Measurements from ENCODE around the gene TET3.

The TET3 gene

DNA sequence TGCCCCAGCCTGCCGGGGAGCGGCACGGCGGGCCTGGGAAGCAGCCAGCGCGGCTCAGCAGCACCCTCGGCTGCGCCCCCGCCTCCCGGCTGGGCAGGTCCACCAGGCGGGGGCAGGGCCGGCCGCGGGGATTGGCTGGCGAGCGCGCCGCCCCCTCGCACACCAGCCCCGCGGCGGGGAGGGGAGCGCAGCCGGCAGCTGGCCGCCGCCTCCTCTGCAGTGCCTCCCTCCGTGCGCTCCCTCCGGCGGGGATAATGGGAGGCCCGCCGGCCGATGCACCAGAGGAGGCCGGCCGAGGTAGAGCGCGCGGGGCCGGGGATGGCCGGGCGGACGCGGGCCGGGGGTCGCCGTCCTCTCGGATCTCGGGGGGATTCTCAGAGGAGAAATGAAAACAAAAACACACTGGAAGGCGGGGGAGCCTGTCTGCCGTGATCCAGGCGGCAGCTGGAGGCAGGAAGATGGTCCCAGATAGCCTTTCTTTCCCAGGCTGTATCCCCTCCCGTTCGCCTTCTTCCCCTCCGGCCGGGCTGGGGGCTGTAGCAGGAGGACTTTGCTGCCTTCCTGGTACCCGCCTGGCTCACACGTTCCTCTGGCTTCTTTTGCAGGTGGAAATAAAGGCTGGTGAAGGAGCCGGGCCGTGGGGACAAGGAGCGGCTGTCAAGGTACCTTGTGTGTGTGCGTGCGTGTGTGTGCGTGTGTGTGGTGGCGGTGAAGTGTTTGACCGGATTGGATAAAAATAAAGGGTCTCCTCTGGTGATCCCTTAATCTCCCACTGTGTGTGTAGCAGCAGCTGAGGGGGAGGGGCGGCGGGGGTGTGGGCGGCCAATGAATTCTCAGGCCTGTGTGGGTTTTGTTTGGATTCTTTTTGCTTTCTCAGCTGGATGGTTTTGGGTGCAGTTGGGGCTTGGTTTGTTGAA, 18.1 kb downstream of the TET3 start:
- H3F3A ChIP-seq (ENCODE audit: control insufficient read depth, insufficient read depth), result no peaks in the 10 kb centered on the region
- no peaks in the 10 kb centered on the region for H3K9me3 ChIP-seq (ENCODE audit: control insufficient read depth, insufficient read depth, low read length)
- peaks cover 24% of the 10 kb centered on the region for H3K4me1 ChIP-seq (ENCODE audit: control insufficient read depth, low read length)
- peak overlapping the region; percentile 64 for H3K4me3 ChIP-seq (ENCODE audit: low read length)
- H4K20me1 ChIP-seq (ENCODE audit: control insufficient read depth, insufficient read depth, low read depth, low read length), result peaks cover 58% of the 10 kb centered on the region
- no peaks in the 10 kb centered on the region for H3K27me3 ChIP-seq (ENCODE audit: control insufficient read depth, low read length)
- TF ChIP-seq, protein P1, sequence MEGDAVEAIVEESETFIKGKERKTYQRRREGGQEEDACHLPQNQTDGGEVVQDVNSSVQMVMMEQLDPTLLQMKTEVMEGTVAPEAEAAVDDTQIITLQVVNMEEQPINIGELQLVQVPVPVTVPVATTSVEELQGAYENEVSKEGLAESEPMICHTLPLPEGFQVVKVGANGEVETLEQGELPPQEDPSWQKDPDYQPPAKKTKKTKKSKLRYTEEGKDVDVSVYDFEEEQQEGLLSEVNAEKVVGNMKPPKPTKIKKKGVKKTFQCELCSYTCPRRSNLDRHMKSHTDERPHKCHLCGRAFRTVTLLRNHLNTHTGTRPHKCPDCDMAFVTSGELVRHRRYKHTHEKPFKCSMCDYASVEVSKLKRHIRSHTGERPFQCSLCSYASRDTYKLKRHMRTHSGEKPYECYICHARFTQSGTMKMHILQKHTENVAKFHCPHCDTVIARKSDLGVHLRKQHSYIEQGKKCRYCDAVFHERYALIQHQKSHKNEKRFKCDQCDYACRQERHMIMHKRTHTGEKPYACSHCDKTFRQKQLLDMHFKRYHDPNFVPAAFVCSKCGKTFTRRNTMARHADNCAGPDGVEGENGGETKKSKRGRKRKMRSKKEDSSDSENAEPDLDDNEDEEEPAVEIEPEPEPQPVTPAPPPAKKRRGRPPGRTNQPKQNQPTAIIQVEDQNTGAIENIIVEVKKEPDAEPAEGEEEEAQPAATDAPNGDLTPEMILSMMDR (IDR thresholded peaks at IDR 0.05; ENCODE audit: low read depth, low read length, poor library complexity, severe bottlenecking), result no peak
- no peak for TF ChIP-seq EZH2phosphoT487 (IDR thresholded peaks at IDR 0.05; ENCODE audit: borderline replicate concordance, low read length)
- peak overlapping the region; percentile 65 for H3K4me2 ChIP-seq (ENCODE audit: low read length)
- H3K9me2 ChIP-seq (replicated peaks; ENCODE audit: control insufficient read depth, low read length), result no peaks in the 10 kb centered on the region
- H3K79me2 ChIP-seq (ENCODE audit: control insufficient read depth, low read length), result peaks cover 93% of the 10 kb centered on the region
- H3K27ac ChIP-seq (ENCODE audit: low read depth, low read length), result no peak overlapping the region
- H3K36me3 ChIP-seq (ENCODE audit: control insufficient read depth, low read length), result peaks cover 28% of the 10 kb centered on the region

DNA sequence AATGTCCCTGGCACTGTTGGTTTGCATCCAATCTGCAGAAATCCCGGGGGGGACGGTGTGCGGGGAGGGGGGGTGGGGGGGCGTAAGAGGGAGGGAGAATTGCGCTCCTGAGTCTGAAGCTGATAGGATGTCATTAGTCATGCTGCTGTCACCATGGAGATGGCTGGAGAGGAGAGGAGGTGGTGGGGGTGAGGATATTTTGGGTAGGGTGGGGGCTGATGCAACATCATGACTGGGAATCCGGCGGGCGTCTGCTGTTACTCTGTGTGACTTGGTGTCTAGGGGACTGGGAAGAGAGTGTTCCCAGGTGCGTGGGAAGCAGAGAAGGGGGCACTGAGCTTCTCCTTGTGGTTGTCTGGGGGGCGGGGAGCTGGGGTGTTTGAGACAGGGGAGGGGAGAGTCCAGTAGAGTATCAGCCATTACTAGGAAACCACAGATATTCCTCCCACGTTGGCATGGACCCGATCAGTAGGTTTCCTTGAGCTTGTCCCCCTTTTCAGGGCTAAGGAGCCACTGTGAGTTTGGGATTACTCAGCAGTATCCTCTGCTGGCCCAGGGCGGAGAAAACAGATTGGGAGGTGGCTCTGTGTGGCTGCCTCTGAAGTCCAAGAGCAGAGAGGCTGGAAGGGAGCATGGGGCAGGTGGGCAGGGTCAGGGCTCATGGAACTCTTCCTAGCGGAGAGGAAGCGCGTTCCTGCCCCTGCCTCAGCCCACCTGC, 18.9 kb downstream of the TET3 start:
- Histone ChIP-seq H3K9me3 (ENCODE audit: control insufficient read depth, insufficient read depth, low read length) (no peaks in the 10 kb centered on the region), H3K27ac (ENCODE audit: low read depth, low read length) (no peak overlapping the region), H3K9me2 (replicated peaks; ENCODE audit: control insufficient read depth, low read length) (no peaks in the 10 kb centered on the region), H3F3A (ENCODE audit: control insufficient read depth, insufficient read depth) (no peaks in the 10 kb centered on the region), H3K4me2 (ENCODE audit: low read length) (no peak overlapping the region), H4K20me1 (ENCODE audit: control insufficient read depth, insufficient read depth, low read depth, low read length) (peaks cover 50% of the 10 kb centered on the region), H3K27me3 (ENCODE audit: control insufficient read depth, low read length) (no peaks in the 10 kb centered on the region), H3K4me1 (ENCODE audit: control insufficient read depth, low read length) (peaks cover 24% of the 10 kb centered on the region), H3K4me3 (ENCODE audit: low read length) (no peak overlapping the region), H3K36me3 (ENCODE audit: control insufficient read depth, low read length) (peaks cover 31% of the 10 kb centered on the region), H3K79me2 (ENCODE audit: control insufficient read depth, low read length) (peaks cover 93% of the 10 kb centered on the region)
- TF ChIP-seq, protein P1 (IDR thresholded peaks at IDR 0.05; ENCODE audit: low read depth, low read length, poor library complexity, severe bottlenecking), result no peak
- no peak for TF ChIP-seq EZH2phosphoT487 (IDR thresholded peaks at IDR 0.05; ENCODE audit: borderline replicate concordance, low read length)

DNA sequence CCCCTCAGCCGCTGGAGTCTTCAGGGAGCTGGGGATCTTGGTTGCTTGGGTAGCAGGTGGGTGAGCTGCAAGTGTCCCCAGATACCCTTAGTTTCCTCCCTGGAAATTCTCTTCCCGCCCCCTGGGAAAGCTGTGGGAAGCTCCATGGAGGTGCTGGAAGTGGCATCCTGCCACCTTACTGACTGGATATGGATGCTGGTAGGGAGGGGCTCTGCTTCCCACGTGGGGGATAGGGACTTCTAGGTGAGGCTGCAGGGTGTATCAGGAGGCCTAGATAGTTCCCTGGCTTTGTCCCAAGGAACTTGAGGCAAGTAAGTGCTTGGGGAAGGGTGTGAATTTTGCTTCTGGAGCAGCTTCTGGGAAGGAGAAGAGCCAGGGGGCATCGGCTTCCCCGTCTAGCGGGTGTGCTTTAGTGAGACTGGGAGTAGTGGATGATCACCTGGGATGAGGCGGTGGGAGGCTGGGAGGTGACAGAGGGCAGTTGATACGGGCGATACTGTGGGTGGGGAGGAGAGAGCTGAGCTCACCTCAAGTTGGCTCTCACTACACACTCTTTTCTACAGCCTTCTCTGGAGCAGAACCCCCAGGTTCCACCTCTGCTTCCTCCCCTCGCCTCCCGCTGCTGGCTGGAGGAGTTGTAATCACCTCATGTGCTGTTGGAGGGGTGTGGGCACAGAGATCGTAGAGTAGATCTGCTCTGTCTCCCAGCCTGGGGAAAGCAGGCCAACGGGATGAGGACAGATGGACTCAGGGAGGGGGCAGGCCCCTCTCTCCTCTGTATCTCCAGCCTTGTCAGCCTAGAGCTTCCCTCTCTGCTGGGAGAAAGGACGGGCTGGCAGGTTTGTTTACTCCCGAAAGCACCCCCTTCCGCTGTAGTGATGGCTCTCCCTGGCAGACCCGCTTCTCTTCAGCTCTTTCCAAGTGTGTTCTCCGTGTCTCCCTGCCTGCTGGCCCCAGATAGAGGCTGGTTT, 19.8 kb downstream of the TET3 start:
- H3K4me3 ChIP-seq (ENCODE audit: low read length), result no peak overlapping the region

More for the DNA sequence above, 19.8 kb downstream of the TET3 start:
- peaks cover 24% of the 10 kb centered on the region for H3K4me1 ChIP-seq (ENCODE audit: control insufficient read depth, low read length)
- H3K27ac ChIP-seq (ENCODE audit: low read depth, low read length), result no peak overlapping the region
- no peaks in the 10 kb centered on the region for H3F3A ChIP-seq (ENCODE audit: control insufficient read depth, insufficient read depth)
- H3K4me2 ChIP-seq (ENCODE audit: low read length), result no peak overlapping the region
- no peaks in the 10 kb centered on the region for H3K9me2 ChIP-seq (replicated peaks; ENCODE audit: control insufficient read depth, low read length)
- peaks cover 92% of the 10 kb centered on the region for H3K79me2 ChIP-seq (ENCODE audit: control insufficient read depth, low read length)
- H4K20me1 ChIP-seq (ENCODE audit: control insufficient read depth, insufficient read depth, low read depth, low read length), result peaks cover 43% of the 10 kb centered on the region
- H3K27me3 ChIP-seq (ENCODE audit: control insufficient read depth, low read length), result no peaks in the 10 kb centered on the region
- no peak for TF ChIP-seq EZH2phosphoT487 (IDR thresholded peaks at IDR 0.05; ENCODE audit: borderline replicate concordance, low read length)
- TF ChIP-seq, protein P1 (IDR thresholded peaks at IDR 0.05; ENCODE audit: low read depth, low read length, poor library complexity, severe bottlenecking), result no peak
- H3K9me3 ChIP-seq (ENCODE audit: control insufficient read depth, insufficient read depth, low read length), result no peaks in the 10 kb centered on the region
- peaks cover 37% of the 10 kb centered on the region for H3K36me3 ChIP-seq (ENCODE audit: control insufficient read depth, low read length)
